ES-I3 (cell line): Measurements from ENCODE around the gene ZNRD2.

Experiments used
- H3K36me3 ChIP-seq: 2 replicates; pipeline ENCODE4 v1.6.1; 2013; ENCODE audit warnings: mild to moderate bottlenecking, low read length, control low read depth, moderate library complexity; ENCODE audit not compliant: insufficient read depth
- H3K4me1 ChIP-seq: 2 replicates; pipeline ENCODE4 v1.6.1; 2013; ENCODE audit warnings: mild to moderate bottlenecking, control low read depth, low read length; ENCODE audit not compliant: insufficient read depth
- H3K9ac ChIP-seq: 2 replicates; pipeline ENCODE4 v1.6.1; 2013; ENCODE audit warnings: low read depth, mild to moderate bottlenecking, low read length, moderate library complexity
- H3K9me3 ChIP-seq: 2 replicates; pipeline ENCODE4 v1.6.1; 2013; ENCODE audit warnings: mild to moderate bottlenecking, low read length, moderate library complexity; ENCODE audit not compliant: control insufficient read depth, insufficient read depth

The ZNRD2 gene

DNA sequence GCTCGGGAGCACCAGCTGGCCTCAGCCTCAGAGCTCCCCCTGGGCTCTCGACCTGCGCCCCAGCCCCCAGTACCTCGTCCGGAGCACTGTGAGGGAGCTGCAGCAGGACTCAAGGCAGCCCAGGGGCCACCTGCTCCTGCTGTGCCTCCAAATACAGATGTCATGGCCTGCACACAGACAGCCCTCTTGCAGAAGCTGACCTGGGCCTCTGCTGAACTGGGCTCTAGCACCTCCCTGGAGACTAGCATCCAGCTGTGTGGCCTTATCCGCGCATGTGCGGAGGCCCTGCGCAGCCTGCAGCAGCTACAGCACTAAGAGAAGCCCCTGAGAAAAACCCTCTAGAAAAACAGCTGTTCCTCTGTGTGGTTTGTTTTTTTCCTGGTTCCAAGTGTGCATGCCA, 1.1 kb downstream of the ZNRD2 start:
- Histone ChIP-seq H3K9me3 (no peaks in the 10 kb centered on the region), H3K36me3 (no peaks in the 10 kb centered on the region), H3K9ac (no peak overlapping the region), H3K4me1 (peaks cover 14% of the 10 kb centered on the region; the same call in 1 of the 2 replicates)

GRCh38 chr11:65571940-65572339, 1.7 kb downstream of the ZNRD2 start:
- H3K9ac ChIP-seq, result peak overlapping the region; percentile 62; the same call in 1 of the 2 replicates

GRCh38 chr11:65572356-65573051, 2.2 kb downstream of the ZNRD2 start, which contains the start of gene FAM89B:
FAM89B (plus strand) TSS chr11:65572538; CDS start chr11:65572670, 132 bp downstream.
- peak within 1 kb of the TSS; percentile 62; the same call in 1 of the 2 replicates for H3K9ac ChIP-seq
- H3K36me3 ChIP-seq, result no peaks in the 10 kb centered on the region
- H3K4me1 ChIP-seq, result peaks cover 19% of the 10 kb centered on the region; the same call in 1 of the 2 replicates
- H3K9me3 ChIP-seq, result no peaks in the 10 kb centered on the region

More at GRCh38 chr11:65571940-65572339, 1.7 kb downstream of the ZNRD2 start:
- H3K36me3 ChIP-seq, result no peaks in the 10 kb centered on the region
- peaks cover 14% of the 10 kb centered on the region; the same call in 1 of the 2 replicates for H3K4me1 ChIP-seq
- H3K9me3 ChIP-seq, result no peaks in the 10 kb centered on the region

GRCh38 chr11:65573391-65574079, 3.3 kb downstream of the ZNRD2 start:
- H3K9ac ChIP-seq, result no peak overlapping the region; the same call in 1 of the 2 replicates
- H3K4me1 ChIP-seq, result peaks cover 19% of the 10 kb centered on the region; the same call in 1 of the 2 replicates
- no peaks in the 10 kb centered on the region for H3K9me3 ChIP-seq
- H3K36me3 ChIP-seq, result no peaks in the 10 kb centered on the region

GRCh38 chr11:65574109-65574810, 4.0 kb downstream of the ZNRD2 start:
- Histone ChIP-seq H3K4me1 (peaks cover 12% of the 10 kb centered on the region; the same call in 1 of the 2 replicates), H3K9me3 (no peaks in the 10 kb centered on the region), H3K9ac (peak overlapping the region; percentile 44; the same call in 1 of the 2 replicates), H3K36me3 (no peaks in the 10 kb centered on the region)

GRCh38 chr11:65574811-65575567, 4.7 kb downstream of the ZNRD2 start:
- Histone ChIP-seq H3K36me3 (no peaks in the 10 kb centered on the region), H3K4me1 (peaks cover 11% of the 10 kb centered on the region; the same call in 1 of the 2 replicates), H3K9ac (peak overlapping the region; percentile 44; the same call in 1 of the 2 replicates), H3K9me3 (no peaks in the 10 kb centered on the region)

GRCh38 chr11:65575568-65576231, 5.4 kb downstream of the ZNRD2 start, which contains the start of gene EHBP1L1:
EHBP1L1 (plus strand) TSS chr11:65576053; CDS start chr11:65576303, 250 bp downstream.
- Histone ChIP-seq H3K9ac (peak within 1 kb of the TSS; percentile 44; the same call in 1 of the 2 replicates), H3K9me3 (no peaks in the 10 kb centered on the region), H3K36me3 (no peaks in the 10 kb centered on the region), H3K4me1 (peaks cover 11% of the 10 kb centered on the region; the same call in 1 of the 2 replicates)

DNA sequence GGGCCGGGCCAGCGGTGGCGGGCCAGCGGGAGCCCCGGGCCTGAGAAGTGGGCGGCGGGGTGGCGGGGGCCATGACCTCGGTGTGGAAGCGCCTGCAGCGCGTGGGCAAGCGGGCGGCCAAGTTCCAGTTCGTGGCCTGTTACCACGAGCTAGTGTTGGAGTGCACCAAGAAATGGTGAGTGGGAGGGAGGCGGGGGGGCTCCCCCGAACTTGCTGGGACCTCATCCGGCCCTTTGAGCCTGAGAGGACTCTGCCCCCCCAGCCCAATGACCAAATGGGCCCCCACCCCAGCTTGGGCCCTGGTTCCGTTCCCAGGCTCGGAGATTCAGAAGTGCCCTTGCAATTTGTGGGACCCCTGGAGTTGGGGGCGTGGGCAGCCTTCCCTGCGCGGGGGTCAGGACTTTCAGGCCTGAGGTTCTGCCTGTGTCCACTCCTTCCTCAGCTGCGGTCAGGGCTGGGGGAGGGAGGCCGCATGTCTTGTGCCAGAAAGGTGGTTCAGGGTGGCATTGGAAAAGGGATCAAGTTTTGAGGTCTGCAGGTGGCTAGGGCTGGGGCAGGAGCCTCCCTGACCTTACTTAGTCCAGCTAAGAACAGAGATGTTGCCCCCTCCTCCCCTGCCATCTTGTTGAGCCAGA, 6.1 kb downstream of the ZNRD2 start:
- no peaks in the 10 kb centered on the region for H3K9me3 ChIP-seq
- H3K4me1 ChIP-seq, result peaks cover 11% of the 10 kb centered on the region; the same call in 1 of the 2 replicates
- no peaks in the 10 kb centered on the region for H3K36me3 ChIP-seq
- H3K9ac ChIP-seq, result peak overlapping the region; percentile 44; the same call in 1 of the 2 replicates

DNA sequence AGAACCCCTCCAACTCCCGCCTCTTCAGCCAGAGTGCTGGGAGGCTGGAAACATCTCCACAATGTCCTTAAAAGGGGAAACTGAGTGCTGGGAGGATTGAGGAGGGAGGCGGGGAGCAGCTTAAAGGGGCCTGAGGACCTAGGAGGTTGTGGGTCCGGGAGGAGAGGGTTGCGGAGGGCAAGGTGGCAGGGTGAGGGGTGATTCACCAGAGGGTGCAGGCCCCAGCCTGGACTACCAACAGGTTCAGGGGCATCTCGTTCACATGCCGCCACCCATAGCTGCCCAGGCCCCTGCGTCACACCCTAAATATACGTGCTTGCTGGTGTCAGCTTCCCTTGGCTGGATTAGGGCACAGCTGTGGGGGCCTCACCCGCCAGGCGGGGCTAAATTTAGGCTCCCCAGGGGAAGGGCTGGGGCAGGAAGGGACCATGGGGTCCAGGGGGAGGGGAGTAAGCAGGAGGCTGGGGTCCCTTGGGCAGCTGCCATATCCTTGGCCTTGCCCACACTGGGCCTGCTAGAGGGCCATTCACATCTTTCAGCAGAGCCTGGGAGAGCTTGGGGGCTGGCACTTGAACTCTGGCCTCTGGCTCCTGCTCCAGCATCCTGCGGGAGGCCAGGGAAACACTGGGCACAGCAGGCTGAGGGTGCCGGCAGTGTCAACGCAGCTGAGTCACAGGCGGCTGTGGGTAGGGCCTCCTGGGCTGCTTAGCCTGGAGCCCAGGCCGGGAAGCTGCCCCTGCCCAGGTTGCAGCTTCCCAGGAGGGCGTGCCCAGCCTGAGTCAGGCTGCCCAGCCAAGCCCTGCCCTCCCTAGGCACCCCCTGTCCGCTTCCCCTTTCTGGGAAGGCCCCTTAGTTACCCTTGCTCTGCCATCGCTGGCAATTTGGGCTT, 6.8 kb downstream of the ZNRD2 start:
- no peaks in the 10 kb centered on the region for H3K9me3 ChIP-seq
- no peaks in the 10 kb centered on the region for H3K36me3 ChIP-seq
- H3K9ac ChIP-seq, result 0 out of 2 replicates have a peak overlapping the region, but pooled peaks have one; percentile 44
- peaks cover 11% of the 10 kb centered on the region; the same call in 1 of the 2 replicates for H3K4me1 ChIP-seq

GRCh38 chr11:65577756-65578109, 7.5 kb downstream of the ZNRD2 start:
- H3K9me3 ChIP-seq, result no peaks in the 10 kb centered on the region
- H3K4me1 ChIP-seq, result peaks cover 11% of the 10 kb centered on the region; the same call in 1 of the 2 replicates
- no peak overlapping the region for H3K9ac ChIP-seq
- no peaks in the 10 kb centered on the region for H3K36me3 ChIP-seq

DNA sequence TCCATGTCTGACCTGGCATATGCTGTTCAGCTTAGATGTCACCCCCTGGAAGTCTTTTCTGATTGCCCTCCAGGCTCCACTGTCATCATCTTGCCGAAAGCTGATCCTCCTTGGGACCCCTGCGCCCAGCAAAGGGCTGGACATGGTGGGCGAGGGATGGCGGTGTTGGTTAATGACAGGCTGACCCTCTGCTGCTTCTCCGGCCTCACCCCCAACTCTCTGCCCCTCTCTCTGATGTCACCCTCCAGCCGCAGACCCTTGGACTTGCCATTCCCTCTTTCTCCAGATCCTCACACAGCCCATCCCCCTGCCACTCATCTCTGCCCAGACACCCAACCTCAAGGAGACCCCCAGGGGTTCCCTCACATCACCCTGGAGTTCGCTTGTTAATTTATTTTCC, 7.9 kb downstream of the ZNRD2 start:
- Histone ChIP-seq H3K9me3 (no peaks in the 10 kb centered on the region), H3K4me1 (peaks cover 11% of the 10 kb centered on the region; the same call in 1 of the 2 replicates), H3K9ac (no peak overlapping the region), H3K36me3 (no peaks in the 10 kb centered on the region)

DNA sequence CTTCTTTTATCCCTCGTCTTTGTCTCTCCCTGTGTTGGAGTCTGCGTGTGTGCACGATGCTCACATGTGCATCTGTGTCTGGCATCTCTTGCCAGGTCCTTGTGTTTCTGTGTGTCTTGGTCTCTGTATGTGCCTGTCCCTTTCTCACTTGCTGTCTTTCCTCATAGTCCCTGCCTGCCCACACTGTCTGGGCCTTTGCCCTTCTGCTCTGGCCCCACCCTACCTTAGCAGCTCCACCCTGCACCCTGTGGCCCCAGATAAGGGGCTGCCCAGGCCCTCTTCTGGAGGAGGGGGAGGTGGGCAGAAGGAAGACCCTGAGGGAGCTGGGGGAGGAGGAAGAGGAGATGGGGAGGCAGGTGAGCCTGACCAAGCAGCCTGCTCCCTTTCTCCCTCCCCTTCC, 8.4 kb downstream of the ZNRD2 start:
- Histone ChIP-seq H3K36me3 (no peaks in the 10 kb centered on the region), H3K9me3 (no peaks in the 10 kb centered on the region), H3K4me1 (peaks cover 11% of the 10 kb centered on the region; the same call in 1 of the 2 replicates), H3K9ac (no peak overlapping the region)
